T-helper 2 cell treated with Interferon-gamma antibody and Interleukin-4, amounts not matched to agents 100 ng/mL and 5 ng/mL, for 36 hours (primary cell): ENCODE data around the gene BMPR1A. TPM values are rescaled to one million over a fixed set of nuclear protein-coding genes. Genes with fewer than 3 reads are reported as not detected.

Experiments used
- intact Hi-C: fragments of 100-400 bp; cut with micrococcal nuclease; formaldehyde crosslinking; loops from one replicate; pipeline ENCODE4 v1.15.1; 2023
- total RNA-seq: library from RNA; stranded (reverse); gene quantifications from 2 replicates; pipeline ENCODE4 v1.2.3, GENCODE V29; 2022

BMPR1A gene
- 9.6 and 10.0 TPM in 2 replicates for total RNA-seq

- intact Hi-C loops: loop anchor here (1.0 to 5.0 kb wide), 4 partner anchors 45 to 354 kb away; partner anchors contain the start of genes GLUD1, SHLD2 and WAPL
Measured at GRCh38 chr10:86756511-86757112, at the start of gene BMPR1A. Gene BMPR1A (plus strand): TSS chr10:86756619. CDS start chr10:86876019, 119,400 bp downstream.

GRCh38 chr10:86706977-86707376 lies 49.4 kb upstream of the BMPR1A start:
- intact Hi-C loops: no loop called here

DNA sequence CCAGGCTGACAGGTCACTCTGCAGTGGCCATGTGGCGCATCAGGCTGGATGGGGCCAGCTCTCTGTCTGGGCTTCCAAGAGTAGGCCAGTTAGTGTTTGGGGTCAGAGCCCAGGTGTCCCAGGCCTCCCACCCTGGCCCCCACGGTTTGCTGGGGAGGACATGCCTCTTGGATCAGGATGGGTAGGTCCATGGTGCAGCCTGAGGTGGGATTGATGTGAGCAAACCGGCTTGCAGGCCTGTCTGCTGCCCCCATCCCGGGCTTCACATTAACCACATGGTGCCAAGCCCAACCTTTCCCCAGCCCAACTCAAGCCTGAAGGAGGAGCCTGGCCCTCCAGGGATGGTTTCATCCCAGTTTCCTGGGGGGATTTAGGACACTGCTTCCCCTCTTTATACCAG lies 48.9 kb upstream of the BMPR1A start:
- intact Hi-C loops: no loop called here

DNA sequence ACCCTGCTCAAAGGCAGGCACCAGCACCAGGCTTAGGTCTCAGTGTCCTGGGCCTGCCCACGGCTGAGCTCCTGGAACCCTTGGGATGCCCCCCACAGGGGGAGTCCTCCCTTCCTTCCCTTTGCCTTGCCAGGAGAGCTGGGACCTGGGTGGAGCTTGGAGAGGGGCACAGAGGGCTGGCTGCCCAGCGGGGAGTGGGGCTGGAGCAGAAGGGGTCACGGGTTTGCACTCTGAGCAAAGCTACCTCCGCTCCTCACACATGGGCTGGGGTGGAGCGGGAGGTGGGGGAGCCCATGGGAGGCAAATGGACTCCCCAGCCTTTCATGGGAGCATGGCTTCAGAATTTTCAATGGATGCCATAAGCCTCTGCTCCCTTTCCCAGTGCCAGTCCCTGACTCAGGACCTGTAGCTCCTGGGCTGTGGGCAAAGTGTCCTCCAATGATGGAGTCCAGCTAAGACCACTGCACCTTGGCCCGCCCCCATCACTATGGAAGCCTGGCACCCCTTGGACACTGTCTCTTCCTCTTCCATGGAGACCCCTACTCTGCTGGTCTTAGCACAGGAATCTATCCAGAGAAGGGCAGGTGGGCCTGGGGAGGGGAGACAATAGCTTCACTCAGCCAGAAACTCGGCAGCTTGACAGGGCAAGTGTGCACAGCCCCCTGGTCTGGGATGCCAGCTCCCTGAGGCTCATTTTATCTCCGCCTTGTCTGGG lies 48.2 kb upstream of the BMPR1A start:
- intact Hi-C loops: no loop called here

DNA sequence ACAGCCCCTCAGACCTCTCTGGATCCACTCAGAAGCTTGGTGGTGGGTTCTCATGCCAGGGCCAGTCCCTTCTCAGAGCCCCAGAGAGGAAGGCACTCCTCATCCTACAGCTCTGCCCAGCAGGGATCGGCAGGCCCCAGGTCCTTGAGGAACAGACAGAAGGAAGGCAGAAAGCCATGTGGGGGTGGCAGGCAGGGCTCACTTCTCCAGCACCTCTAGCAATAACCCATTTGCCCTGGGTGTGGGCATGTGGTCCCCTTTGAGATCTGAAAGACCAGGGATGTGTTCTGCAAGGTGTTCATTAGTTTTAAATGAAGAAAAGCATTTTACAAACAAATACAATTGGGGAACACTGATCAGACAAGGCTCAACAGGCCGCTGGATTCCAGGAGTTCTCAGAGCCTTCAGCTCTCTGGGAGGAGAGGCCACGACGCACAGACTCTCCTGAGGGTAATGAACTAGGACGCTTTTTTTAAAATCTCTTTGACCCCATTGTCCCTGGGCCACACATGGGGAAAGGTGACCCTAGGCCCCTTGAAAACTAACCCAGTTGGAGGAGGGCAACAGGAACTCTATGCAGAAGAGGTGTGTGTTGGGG lies 47.5 kb upstream of the BMPR1A start:
- intact Hi-C loops: no loop called here

- intact Hi-C loops: loop anchor here (2.0 kb wide), 2 partner anchors 189 to 261 kb away; partner anchors contain the start of gene WAPL
Measured at GRCh38 chr10:86709396-86710185, 46.8 kb upstream of the BMPR1A start.

DNA sequence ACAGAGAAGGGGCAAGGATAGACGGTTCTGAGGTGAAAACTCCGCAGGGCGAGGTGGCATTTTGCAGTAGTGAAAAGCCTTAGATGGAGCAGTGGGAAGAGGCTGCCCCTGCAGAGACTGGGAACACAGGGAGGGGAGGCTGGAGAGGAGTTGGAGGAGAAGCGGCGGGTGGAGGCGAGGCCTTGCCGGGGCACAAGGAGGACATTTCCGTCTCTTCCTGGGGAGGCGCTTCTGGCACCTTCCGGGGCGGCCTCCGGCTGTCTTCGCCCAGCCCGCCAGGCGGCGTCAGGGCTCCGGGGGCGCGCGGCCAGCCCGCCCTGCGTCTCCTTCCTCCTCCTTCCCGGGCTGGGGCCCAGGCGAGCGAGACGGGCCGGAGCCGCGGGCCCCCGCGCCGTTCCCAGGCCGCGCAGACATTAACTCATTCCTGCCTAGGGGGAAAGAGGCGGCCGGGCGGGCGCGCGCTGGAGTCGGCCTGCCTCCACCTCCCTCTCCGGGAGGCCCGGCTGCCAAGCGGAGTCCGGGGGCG lies 45.4 kb upstream of the BMPR1A start:
- intact Hi-C loops: loop anchor here (1.0 to 2.0 kb wide), 6 partner anchors 45 to 383 kb away; partner anchors contain the start of genes BMPR1A, GLUD1 and WAPL

GRCh38 chr10:86711513-86712316 lies 44.7 kb upstream of the BMPR1A start:
- intact Hi-C loops: loop anchor here (1.0 to 2.0 kb wide), 6 partner anchors 45 to 383 kb away; partner anchors contain the start of genes BMPR1A, GLUD1 and WAPL

GRCh38 chr10:86712317-86712707 lies 44.1 kb upstream of the BMPR1A start:
- intact Hi-C loops: no loop called here

DNA sequence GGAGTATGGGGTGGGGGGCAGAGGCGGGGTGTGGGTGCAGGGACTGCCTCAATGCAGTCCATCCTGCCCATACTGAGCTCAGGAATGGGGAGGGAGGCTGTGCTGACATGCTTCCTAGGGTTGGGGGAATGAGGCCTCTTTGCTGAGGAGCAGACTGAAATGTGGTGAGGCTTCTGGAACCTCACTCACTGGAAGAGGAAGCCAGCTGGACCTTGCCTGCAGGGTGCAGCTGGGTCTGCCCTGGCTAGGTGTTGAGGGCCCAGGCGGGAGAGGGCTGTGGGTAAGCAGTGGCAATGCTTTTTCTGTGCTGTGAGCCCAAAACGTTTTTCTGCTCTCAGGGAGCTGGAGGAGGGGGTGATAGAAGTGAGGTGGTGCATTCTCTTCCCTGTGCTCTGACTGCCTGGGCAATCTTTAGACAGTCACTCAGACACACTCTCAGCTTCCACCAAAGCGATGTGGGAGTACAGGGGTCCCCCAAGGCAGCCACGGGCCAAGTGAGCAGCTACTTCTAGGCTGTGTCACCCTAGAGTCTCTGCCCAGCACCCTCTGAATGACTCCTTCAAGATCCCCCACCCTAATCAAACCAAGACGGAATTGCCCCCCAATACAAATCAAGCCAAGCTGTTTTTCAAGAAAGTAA lies 41.1 kb upstream of the BMPR1A start:
- intact Hi-C loops: no loop called here

DNA sequence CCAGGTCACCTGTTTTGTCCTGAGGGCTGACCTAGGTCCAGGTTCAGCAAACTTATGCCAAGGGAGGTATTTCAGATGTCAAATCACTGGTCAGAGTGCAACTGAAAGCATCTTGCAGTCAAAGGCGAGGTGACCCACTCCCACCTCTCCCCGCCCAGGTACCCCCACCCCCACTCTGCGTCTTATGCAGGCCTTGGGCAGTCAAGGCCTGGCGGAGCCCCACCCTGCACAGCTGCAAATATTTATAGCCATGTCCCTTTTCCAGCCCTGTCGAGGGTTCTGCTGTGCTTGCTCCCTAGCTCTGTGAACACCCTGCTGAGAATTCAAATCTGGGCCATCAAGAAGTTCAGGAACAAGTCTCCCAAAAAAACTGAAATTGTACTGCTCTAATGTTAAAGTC lies 40.6 kb upstream of the BMPR1A start:
- intact Hi-C loops: no loop called here

GRCh38 chr10:86716466-86716865 lies 40.0 kb upstream of the BMPR1A start:
- intact Hi-C loops: no loop called here

DNA sequence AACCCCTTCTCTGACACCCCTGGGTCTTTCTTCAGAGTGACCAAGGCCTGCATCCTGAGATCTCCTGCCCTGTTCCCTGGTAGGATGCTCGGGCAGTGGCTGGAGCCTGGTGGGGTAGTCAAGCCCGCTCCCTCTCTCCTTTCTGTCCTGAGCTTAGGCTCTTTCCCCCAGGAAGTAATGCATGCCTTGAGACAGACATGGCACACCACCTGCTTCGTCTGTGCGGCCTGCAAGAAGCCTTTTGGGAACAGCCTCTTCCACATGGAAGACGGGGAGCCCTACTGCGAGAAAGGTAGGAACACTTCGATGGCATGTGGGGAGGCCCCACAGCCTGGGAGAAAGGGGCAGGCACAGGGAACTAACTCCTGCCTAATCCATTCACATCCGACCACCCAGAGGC lies 37.9 kb upstream of the BMPR1A start:
- intact Hi-C loops: no loop called here

DNA sequence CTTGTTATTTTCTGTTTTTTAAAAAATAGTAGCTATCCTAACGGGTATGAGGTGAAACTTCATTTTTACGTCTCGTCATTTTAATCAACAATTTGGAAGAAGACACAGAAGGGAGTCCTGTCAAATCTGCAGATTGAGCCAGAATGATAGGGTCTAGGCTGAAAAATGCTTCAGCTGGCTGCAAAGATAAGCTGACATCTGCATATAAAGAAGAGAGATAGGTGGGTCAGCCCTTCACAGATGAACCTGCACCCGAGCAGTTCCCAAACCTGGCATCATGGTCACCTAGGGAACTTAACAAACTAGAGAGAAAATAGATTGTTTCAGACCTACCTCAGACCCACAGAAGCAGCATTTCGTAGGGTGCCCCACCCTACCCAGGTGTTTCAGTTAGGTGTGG lies 35.2 kb upstream of the BMPR1A start:
- intact Hi-C loops: no loop called here

GRCh38 chr10:86723009-86723408 lies 33.4 kb upstream of the BMPR1A start:
- intact Hi-C loops: no loop called here

- intact Hi-C loops: no loop called here
Measured at GRCh38 chr10:86724445-86724844, 32.0 kb upstream of the BMPR1A start.

GRCh38 chr10:86725980-86726676 lies 30.3 kb upstream of the BMPR1A start:
- intact Hi-C loops: no loop called here

GRCh38 chr10:86726677-86726999 lies 29.8 kb upstream of the BMPR1A start:
- intact Hi-C loops: no loop called here

DNA sequence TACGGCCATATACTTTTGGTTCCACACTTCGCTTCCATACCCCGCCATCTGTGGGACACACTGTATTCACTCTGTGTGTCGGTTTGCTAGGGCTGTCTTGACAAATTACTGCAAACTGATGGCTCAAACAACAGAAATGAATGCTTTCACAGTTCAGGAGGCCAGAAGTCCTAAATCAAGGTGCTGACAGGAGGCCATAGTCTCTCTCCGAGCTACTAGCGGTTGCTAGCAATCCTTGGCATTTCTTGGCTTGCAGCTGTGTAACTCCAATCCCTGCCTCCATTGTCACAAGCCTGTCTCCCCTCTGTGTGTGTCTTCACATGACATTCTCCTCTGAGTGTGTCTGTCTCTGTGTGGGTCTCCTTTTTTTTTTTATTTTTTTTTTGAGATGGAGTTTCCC lies 28.9 kb upstream of the BMPR1A start:
- intact Hi-C loops: no loop called here

GRCh38 chr10:86728056-86728455 lies 28.4 kb upstream of the BMPR1A start:
- intact Hi-C loops: no loop called here
